Stimulated activated CD8-positive, alpha-beta memory T cell treated with anti-CD3 and anti-CD28 coated beads, Interleukin-7, amount 100 ng/mL, for 48 hours (primary cell): ENCODE data around the gene MBTPS1.

ENCODE experiments used
- DNase-seq, 2 donors: peaks; one replicate each; pipeline ENCODE4 v3.0.0-alpha.2; 2020; ENCODE audit warnings: low read depth in 1 of 2; ENCODE audit errors: extremely low read depth in 1 of 2

MBTPS1 gene

DNA sequence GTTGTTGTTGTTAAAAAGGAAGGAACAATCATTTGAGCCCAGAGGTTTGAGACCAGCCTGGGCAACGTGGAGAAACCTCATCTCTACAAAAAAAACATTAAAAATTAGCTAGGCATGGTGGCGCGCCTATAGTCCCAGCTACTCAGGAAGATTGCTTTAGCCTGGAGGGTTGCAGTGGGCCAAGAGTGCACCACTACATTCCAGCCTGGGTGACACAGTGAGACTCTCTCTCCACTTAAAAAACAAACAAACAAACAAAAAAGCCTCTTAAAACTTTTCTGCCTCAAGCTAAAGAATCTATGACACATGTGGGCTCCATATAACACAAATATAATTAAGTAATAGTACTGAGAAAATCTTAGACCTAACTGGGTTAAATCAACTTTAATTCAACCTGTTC, 12.5 kb downstream of the MBTPS1 start:
- DNase-seq, result no peak

DNA sequence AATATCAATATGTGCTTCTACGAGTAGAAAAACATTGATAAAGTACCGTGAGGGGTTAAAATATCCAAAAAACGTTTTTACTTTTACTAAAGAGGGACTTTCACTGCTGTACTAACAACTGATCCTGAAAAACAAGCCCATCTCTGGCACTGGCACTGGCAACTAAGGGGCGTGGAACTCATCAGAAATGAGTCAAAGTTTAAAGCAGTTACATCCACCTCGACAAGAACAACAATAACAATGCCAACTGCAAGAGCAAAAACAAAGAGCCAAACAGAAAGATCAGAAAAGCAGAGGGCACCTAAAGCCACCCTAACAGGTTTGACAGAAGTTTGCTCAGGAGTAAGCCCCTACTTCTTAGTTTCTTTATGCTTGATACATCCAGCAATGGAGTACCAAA, 13.1 kb downstream of the MBTPS1 start:
- no peak for DNase-seq

GRCh38 chr16:84098939-84099338, 17.8 kb downstream of the MBTPS1 start:
- DNase-seq, result no peak

DNA sequence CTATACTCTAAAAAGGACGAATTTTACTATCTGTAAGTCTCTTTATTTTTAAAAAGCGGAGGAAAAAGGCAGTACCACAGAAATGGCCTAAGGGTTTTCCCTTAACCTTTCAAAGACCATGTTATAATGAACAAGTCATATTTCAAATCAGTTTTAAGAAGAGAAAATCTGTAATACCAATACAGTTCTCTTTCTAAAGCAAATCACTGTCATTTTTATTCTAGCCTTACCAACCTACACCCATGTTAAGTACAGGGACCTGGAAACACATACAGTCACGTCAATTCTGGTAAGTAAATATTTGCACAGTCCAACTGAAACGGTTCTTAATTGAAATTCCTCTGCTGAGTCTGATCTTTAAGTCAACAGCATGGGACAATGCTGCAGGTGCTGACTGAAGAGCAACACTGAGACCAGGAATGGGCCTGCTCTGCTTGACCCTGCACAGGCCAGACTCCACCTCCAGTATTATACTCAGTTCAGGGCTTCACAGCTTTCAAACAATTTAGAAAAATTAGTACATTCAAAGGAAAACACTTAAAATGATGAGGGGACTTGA, 20.2 kb downstream of the MBTPS1 start:
- no peak for DNase-seq

GRCh38 chr16:84095466-84095865, 21.3 kb downstream of the MBTPS1 start:
- no peak for DNase-seq

DNA sequence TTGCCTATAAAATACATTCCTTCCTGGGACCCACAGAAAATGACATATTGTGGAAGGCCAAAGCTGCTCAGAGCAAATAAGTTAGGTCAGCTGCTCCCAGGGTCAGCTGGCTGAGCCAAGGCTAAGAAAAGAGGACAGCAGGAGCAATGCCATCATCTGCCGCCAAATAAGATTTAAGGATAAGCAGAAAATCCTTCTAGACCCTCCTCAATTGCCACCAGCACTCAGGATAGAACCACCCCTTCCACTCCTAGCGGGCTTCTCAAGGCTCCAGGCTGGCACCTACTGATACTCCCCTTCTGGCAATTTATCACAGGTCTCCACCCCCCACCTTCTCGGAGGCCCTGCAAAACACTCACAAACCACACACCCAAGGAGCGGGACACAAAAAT, 22.9 kb downstream of the MBTPS1 start:
- no peak for DNase-seq

- DNase-seq, result no peak
Observed at GRCh38 chr16:84093120-84093878, 23.4 kb downstream of the MBTPS1 start.

GRCh38 chr16:84091460-84091859, 25.3 kb downstream of the MBTPS1 start:
- no peak for DNase-seq

DNA sequence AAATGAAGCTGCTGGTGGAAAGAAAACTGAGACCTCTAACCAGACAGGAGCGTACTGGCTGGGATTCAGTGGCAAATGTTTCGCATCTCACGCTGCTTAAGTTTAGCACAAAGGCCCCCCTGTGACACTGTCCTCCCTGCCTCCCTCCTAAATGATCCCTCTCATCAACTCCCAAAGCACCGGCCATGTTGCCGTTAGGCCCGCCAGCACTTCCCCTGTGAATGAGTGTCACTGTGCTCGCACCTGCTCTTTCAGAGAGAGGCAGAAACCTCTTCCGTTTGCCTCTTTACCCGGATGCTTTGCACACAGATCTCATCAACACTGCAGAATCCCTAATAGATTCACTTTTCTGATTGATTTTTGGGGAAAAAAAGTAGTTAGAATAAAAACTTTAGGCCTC, 26.5 kb downstream of the MBTPS1 start:
- no peak for DNase-seq

- peak; percentile 42 to 57 for DNase-seq
Observed at GRCh38 chr16:84088695-84089395, 27.9 kb downstream of the MBTPS1 start.

DNA sequence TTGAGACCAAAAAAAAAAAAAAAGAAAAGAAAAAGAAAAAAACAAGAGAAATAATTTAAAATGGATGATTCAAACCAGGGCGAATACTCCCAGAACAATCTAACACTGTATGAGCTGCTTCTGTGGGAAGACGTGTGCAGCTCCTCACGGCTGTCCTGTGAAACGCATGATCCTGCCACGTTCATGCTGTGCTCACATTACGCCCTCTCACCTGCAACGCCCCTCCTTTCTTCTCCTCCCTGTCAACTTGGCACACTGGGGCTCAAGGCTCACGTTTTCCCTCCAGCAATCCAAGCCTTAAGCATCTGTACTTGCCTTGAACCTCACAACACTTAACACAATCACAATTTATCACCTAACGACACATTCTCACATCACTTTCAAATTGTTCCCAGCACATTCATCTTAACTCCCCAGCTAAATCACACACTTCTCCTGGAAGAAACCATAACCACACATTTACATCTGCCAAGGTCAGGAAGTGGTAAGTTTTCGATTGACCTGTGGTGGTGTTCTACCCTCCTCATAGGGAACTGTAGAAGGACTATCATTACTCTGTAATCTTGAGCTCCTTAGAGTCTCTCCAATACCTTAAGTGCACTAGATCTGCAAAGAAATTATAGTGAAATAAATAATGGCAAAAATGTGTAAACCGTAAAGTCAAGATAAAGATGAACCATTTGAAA, 29.1 kb downstream of the MBTPS1 start:
- no peak for DNase-seq

DNA sequence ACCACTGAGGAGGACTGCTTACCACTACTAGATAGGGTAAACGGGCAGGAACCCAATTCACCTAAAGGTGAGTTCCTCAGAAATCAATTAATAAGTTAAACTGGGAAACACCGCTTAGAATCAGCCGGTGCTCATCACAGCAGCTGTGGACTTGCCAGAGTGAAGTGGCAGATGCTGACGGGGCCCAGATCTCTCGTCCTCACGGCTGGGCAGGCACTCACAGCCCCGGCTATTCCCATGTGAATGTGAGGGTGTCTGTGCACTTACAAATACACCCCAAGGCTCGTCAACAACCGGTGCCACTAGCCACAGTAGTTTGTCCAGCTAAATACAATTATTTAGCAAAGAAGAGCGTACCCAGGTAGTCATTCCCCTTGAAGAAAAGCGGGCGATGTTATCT, 29.7 kb downstream of the MBTPS1 start:
- no peak for DNase-seq

- no peak for DNase-seq
Observed at GRCh38 chr16:84086341-84086740, 30.4 kb downstream of the MBTPS1 start.

DNA sequence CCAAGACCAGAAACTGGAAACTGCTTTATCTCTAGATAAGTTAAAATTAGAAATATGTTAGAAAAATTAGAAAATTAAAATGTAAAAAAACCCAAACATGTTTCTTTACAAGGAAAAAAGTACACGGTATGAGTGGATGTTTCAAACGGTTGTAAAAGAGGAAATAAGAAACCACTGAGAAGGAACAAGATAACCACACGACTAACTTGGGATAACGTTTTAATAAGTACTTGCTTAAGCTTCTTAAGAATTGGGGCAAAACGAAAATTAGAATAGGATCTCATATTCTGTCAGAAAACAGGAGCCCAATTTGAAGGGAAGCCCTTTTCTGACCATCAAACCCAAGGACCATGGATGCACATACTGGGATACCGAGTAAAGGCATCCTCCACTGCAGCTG, 31.0 kb downstream of the MBTPS1 start:
- DNase-seq, result no peak

GRCh38 chr16:84085271-84085667, 31.5 kb downstream of the MBTPS1 start:
- DNase-seq, result no peak

DNA sequence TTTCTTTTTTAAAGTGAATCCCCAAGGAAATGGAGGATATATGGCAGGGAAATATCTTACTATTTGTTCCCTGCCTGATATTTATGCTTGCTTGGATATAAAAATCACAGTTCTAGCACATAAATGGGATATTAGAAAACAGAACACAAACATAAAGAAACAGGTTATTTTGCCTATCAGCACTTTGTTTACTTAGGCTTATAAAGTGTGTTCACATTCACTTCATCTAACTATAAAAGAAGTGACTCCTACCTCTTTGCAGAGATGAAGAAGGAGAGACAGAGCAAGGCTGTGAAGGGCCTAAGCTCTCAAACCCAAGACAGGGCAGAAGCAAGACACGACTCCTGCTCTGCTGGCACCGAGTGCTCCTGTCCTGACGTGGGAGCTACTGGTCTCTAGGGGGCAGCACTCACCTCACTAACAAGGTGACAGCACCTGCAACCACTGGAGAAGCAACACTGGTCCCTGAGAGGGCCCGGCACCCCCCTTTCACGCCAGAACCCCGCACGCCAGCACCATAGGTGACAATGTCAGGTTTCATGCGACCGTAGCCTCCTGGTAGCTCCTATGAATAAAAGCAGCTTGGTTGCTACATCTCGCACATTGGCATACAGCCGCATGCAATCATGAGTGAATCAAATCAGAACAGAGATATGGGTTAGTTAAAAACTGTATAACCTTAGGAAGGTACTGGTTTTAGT, 32.0 kb downstream of the MBTPS1 start:
- peak; percentile 20 to 61 for DNase-seq

- DNase-seq, result no peak
Observed at GRCh38 chr16:84082835-84083569, 33.7 kb downstream of the MBTPS1 start.

GRCh38 chr16:84082110-84082509, 34.6 kb downstream of the MBTPS1 start:
- DNase-seq, result no peak

DNA sequence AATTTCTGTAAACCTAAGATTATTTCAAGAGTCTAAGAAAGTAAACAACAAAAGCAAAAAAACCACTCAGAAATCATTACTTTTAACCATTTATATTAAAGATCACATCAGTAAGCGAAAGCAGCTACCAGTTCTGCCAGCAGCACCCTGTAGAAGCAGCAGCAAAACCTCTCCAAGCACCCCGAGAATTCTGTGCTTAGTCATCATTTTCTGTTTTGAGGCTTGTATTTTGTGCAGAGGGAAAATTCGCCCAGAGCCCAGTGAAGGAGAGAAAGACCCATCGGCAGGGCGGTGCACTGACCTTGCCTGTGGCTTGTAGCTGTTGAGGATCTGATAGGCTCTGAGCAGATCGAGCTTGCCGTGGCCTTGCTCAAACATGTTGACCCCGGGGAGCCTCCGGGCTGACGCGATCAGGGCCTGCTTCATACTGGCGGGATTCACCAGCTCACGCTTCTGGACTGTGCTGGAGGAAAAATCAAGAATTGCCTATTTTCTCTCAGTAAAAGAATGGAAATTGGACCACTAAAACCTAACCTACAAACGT, 35.2 kb downstream of the MBTPS1 start:
- no peak for DNase-seq

DNA sequence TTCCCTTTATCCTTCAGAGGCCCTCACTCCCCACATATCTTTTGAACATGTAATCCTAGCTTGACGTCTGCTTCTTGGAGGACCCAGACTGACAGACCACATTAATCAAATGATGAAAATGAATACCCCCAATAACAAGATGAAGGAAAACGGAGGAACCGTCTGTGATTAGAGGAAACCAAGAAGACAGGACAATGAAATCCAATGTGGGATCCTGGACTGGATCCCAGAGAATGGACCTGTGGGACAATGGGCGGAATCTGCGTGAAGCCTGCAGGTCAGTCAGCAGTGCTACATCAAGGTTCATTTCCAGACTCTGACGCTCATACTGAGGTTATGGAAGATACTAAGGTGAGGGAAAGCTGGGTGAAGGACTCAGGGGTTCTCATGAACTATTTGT, 35.9 kb downstream of the MBTPS1 start:
- no peak for DNase-seq
